Peyer's patch (tissue), 4 donors: ENCODE measurements around the gene APPL2.

Experiments used
- CTCF ChIP-seq, 6 experiments: fragments of 450-650 bp in 4 of 6; fragments of 200-600 bp in 2 of 6; sonication (generic) in 1 of 6; IDR thresholded peaks; one replicate each; pipeline ENCODE4 v1.5.1; 2017 to 2019; ENCODE audit warnings: antibody characterized with exemption in 6 of 6, mild to moderate bottlenecking in 3 of 6, moderate library complexity in 1 of 6
- POLR2A ChIP-seq, 2 donors: fragments of 450-650 bp; IDR thresholded peaks; one replicate each; pipeline ENCODE4 v1.5.1; 2017; ENCODE audit warnings: antibody characterized with exemption in 2 of 2, mild to moderate bottlenecking in 2 of 2, moderate library complexity in 2 of 2

- no peak for TF ChIP-seq CTCF (IDR thresholded peaks at IDR 0.05)
- TF ChIP-seq POLR2A (IDR thresholded peaks at IDR 0.05) = no peak
Observed at GRCh38 chr12:105142259-105142658, 93.7 kb downstream of the APPL2 start.
